DND-41 (cell line): ENCODE data around the gene ZNF76.

Experiments used
- ATAC-seq: fragments of 200-7000 bp; cut with Tn5 transposase; 3 replicates; pipeline ENCODE4 v1.9.1; 2021; ENCODE audit warnings: low read depth; ENCODE audit not compliant: insufficient read depth
- DNase-seq: peaks from one replicate; pipeline ENCODE4 v3.0.0-alpha.2; 2020
- H2AFZ ChIP-seq: 2 replicates; pipeline ENCODE4 v1.6.0; 2012; ENCODE audit warnings: low read depth, low read length
- H3K27ac ChIP-seq: 2 replicates; pipeline ENCODE4 v1.5.1; 2012; ENCODE audit warnings: low read length, inconsistent platforms
- H3K27me3 ChIP-seq: fragments of 200-600 bp; sonication (generic); 2 replicates; pipeline ENCODE4 v1.6.0; 2012; ENCODE audit warnings: low read length, mild to moderate bottlenecking, inconsistent platforms; ENCODE audit not compliant: insufficient read depth, poor library complexity
- H3K36me3 ChIP-seq: 2 replicates; pipeline ENCODE4 v1.5.1; 2012; ENCODE audit warnings: low read length, inconsistent platforms; ENCODE audit not compliant: insufficient read depth
- H3K4me1 ChIP-seq: 2 replicates; pipeline ENCODE4 v1.5.1; 2012; ENCODE audit warnings: mild to moderate bottlenecking, low read length; ENCODE audit not compliant: insufficient read depth
- H3K4me2 ChIP-seq: 2 replicates; pipeline ENCODE4 v1.6.0; 2012; ENCODE audit warnings: mild to moderate bottlenecking, moderate library complexity, low read length, inconsistent platforms; ENCODE audit not compliant: insufficient read depth
- H3K4me3 ChIP-seq, 2 experiments: fragments of 200-600 bp in 1 of 2; shearing (Covaris generic) in 1 of 2; 2 replicates each; pipeline ENCODE4 v1.5.1; 2012 to 2016; ENCODE audit warnings: inconsistent platforms in 2 of 2, low read length in 2 of 2, mild to moderate bottlenecking in 2 of 2, low read depth in 1 of 2, moderate library complexity in 1 of 2
- H3K79me2 ChIP-seq: 2 replicates; pipeline ENCODE4 v1.6.0; 2012; ENCODE audit warnings: low read length, inconsistent platforms; ENCODE audit not compliant: insufficient read depth
- H3K9ac ChIP-seq: 2 replicates; pipeline ENCODE4 v1.6.0; 2012; ENCODE audit warnings: low read depth, mild to moderate bottlenecking, inconsistent platforms, low read length, moderate library complexity
- H3K9me3 ChIP-seq: 2 replicates; pipeline ENCODE4 v1.5.1; 2012; ENCODE audit warnings: low read length, moderate library complexity, mild to moderate bottlenecking, inconsistent platforms; ENCODE audit not compliant: insufficient read depth, severe bottlenecking
- H4K20me1 ChIP-seq: 2 replicates; pipeline ENCODE4 v1.6.0; 2012; ENCODE audit warnings: low read length; ENCODE audit not compliant: insufficient read depth
- CTCF ChIP-seq: IDR thresholded peaks from 2 replicates; pipeline ENCODE4 v1.5.1; 2012; ENCODE audit warnings: borderline replicate concordance, low read length, moderate library complexity, mild to moderate bottlenecking; ENCODE audit not compliant: poor library complexity, severe bottlenecking; ENCODE audit errors: extremely low read depth
- EZH2 ChIP-seq: IDR thresholded peaks from 3 replicates; pipeline ENCODE4 v1.6.1; 2012; ENCODE audit warnings: borderline replicate concordance, low read depth, mild to moderate bottlenecking, moderate library complexity, low read length, inconsistent platforms; ENCODE audit not compliant: severe bottlenecking

ZNF76 gene

DNA sequence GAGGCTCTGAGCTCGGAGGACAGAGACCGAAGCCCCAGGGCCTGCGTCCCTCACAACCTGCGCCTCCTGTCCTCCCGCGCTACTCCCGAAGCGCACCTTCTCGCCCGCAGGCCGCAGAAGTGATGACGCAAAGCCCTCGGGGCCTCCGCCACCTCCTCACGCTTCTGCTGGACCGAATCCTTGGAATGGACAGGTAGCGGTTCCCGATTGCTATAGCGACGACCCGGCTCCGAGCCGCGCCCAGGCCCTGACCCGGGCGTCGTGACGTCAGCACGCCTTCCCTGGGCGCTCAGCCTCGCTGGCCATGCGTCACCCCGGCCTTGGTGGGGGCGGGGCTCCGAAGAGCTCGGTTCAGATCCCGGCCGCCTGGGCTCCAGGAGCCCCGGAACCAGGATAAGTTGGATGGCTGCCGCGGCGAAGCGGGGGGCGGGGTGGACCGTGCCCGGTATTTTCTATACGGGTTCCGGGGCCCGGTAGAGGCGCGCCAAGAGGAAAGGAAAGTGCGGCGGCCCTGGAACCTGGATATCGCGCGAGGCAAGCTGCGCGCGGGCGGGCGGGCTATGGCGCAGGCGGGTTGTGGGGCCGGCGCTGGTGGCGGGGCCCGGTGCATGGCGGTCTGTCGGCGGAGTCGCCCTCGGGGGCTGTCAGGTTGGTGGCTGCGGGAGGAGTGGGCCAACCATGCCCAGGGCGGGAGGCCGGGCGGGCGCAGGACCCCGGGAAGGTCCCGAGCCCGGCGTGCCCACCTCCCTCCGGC lies at the start of gene ZNF76:
Gene ZNF76 (plus strand): TSS at position 542 of the 754 bp plus-strand sequence. CDS start 21,417 bp downstream, outside the sequence.
- peak; percentile 91 for ATAC-seq
- Histone ChIP-seq H3K36me3 (no peaks in the 10 kb centered on the region; the same call in 1 of the 2 replicates), H3K4me2 (peak within 1 kb of the TSS; percentile 86), H3K4me1 (peaks cover 27% of the 10 kb centered on the region), H3K27me3 (no peaks in the 10 kb centered on the region), H3K9ac (peak within 1 kb of the TSS; percentile 91), H2AFZ (peak within 1 kb of the TSS; percentile 93), H3K79me2 (peaks cover 45% of the 10 kb centered on the region), H3K27ac (peak within 1 kb of the TSS; percentile 88), H3K9me3 (no peaks in the 10 kb centered on the region), H4K20me1 (no peaks in the 10 kb centered on the region), H3K4me3 (peak within 1 kb of the TSS; percentile 87 to 99)
- DNase-seq: peak; percentile 96
- TF ChIP-seq EZH2: no peak
- no peak for TF ChIP-seq CTCF

- Histone ChIP-seq H3K27ac (no peak overlapping the region), H3K4me1 (no peaks in the 10 kb centered on the region), H3K4me2 (no peak overlapping the region), H3K79me2 (no peaks in the 10 kb centered on the region), H3K4me3 (no peak overlapping the region), H3K36me3 (no peaks in the 10 kb centered on the region), H3K9me3 (no peaks in the 10 kb centered on the region), H3K9ac (no peak overlapping the region), H4K20me1 (peaks cover 7% of the 10 kb centered on the region; the same call in 1 of the 2 replicates), H2AFZ (no peak overlapping the region), H3K27me3 (no peaks in the 10 kb centered on the region)
- no peak for DNase-seq
- ATAC-seq: no peak
- TF ChIP-seq EZH2 (no peak), CTCF (no peak)
These were observed 46.2 kb upstream of the ZNF76 start for GRCh38 chr6:35213298-35213791.

GRCh38 chr6:35213824-35214756 lies 45.4 kb upstream of the ZNF76 start, which contains the start of gene SCUBE3:
SCUBE3 (plus strand) TSS chr6:35213956; CDS start chr6:35214419, 463 bp downstream.
- Histone ChIP-seq H3K27me3 (no peaks in the 10 kb centered on the region), H3K79me2 (no peaks in the 10 kb centered on the region), H3K36me3 (no peaks in the 10 kb centered on the region), H2AFZ (no peak within 1 kb of the TSS), H3K9me3 (no peaks in the 10 kb centered on the region), H3K4me1 (no peaks in the 10 kb centered on the region), H3K9ac (no peak within 1 kb of the TSS), H4K20me1 (peaks cover 4% of the 10 kb centered on the region; the same call in 1 of the 2 replicates), H3K4me2 (no peak within 1 kb of the TSS), H3K27ac (no peak within 1 kb of the TSS), H3K4me3 (no peak within 1 kb of the TSS)
- no peak for ATAC-seq
- no peak for DNase-seq
- TF ChIP-seq CTCF (no peak), EZH2 (no peak)
